ENCODE results near the gene CITED4. TPM values are rescaled to one million over a fixed set of nuclear protein-coding genes. Genes with fewer than 3 reads are reported as not detected.
A peak's percentile ranks its signal among the peaks of the same experiment; 100 is the strongest.
"Not testable (repeated sequence)": the region's sequence is repeated elsewhere in the genome, so short reads cannot be mapped to it uniquely, and the experiment has no call there.

CITED4 gene
- total RNA-seq: under 0.01 TPM

- peak; percentile 95 to 97 for DNase-seq (ENCODE audit: low spot score in 2 of 2)
Measured at GRCh38 chr1:40862008-40862863, at the start of gene CITED4. Gene CITED4 (minus strand): TSS chr1:40862363. CDS start chr1:40862127, 236 bp downstream.

GRCh38 chr1:40911105-40911504, 48.9 kb upstream of the CITED4 start:
- no peak for DNase-seq (ENCODE audit: low spot score in 2 of 2)
- FAIRE-seq: no peak

More at GRCh38 chr1:40862008-40862863, at the start of gene CITED4:
- FAIRE-seq: no peak

GRCh38 chr1:40909281-40909680, 47.1 kb upstream of the CITED4 start:
- DNase-seq (ENCODE audit: low spot score in 2 of 2): no peak
- FAIRE-seq: no peak

- FAIRE-seq (no peak), DNase-seq (ENCODE audit: low spot score in 2 of 2) (no peak)
Measured at GRCh38 chr1:40908350-40908749, 46.2 kb upstream of the CITED4 start.

- no peak for FAIRE-seq
Measured at GRCh38 chr1:40907899-40908298, 45.7 kb upstream of the CITED4 start.

GRCh38 chr1:40906781-40907400, 44.7 kb upstream of the CITED4 start:
- FAIRE-seq: no peak
- no peak for DNase-seq (ENCODE audit: low spot score in 2 of 2)

More at GRCh38 chr1:40907899-40908298, 45.7 kb upstream of the CITED4 start:
- no peak for DNase-seq (ENCODE audit: low spot score in 2 of 2)

- DNase-seq (ENCODE audit: low spot score in 2 of 2) (no peak), FAIRE-seq (no peak)
Measured at GRCh38 chr1:40905061-40905460, 42.9 kb upstream of the CITED4 start.

GRCh38 chr1:40903106-40903505, 40.9 kb upstream of the CITED4 start:
- DNase-seq (ENCODE audit: low spot score in 2 of 2) (no peak), FAIRE-seq (no peak)

GRCh38 chr1:40901886-40902852, 40.0 kb upstream of the CITED4 start:
- DNase-seq (ENCODE audit: low spot score in 2 of 2) (no peak), FAIRE-seq (no peak)

GRCh38 chr1:40899230-40899870, 37.2 kb upstream of the CITED4 start:
- FAIRE-seq: no peak
- DNase-seq (ENCODE audit: low spot score in 2 of 2): no peak

- DNase-seq (ENCODE audit: low spot score in 2 of 2): no peak
- no peak for FAIRE-seq
Measured at GRCh38 chr1:40898431-40898901, 36.3 kb upstream of the CITED4 start.

GRCh38 chr1:40897513-40897912, 35.4 kb upstream of the CITED4 start:
- DNase-seq (ENCODE audit: low spot score in 2 of 2): no peak
- FAIRE-seq: no peak

GRCh38 chr1:40896482-40896881, 34.3 kb upstream of the CITED4 start:
- DNase-seq (ENCODE audit: low spot score in 2 of 2) (no peak), FAIRE-seq (no peak)

- DNase-seq (ENCODE audit: low spot score in 2 of 2) (no peak), FAIRE-seq (no peak)
Measured at GRCh38 chr1:40895601-40896000, 33.4 kb upstream of the CITED4 start.

- DNase-seq (ENCODE audit: low spot score in 2 of 2): not testable (repeated sequence)
Measured at GRCh38 chr1:40894858-40895257, 32.7 kb upstream of the CITED4 start.

GRCh38 chr1:40894455-40894854, 32.3 kb upstream of the CITED4 start:
- DNase-seq (ENCODE audit: low spot score in 2 of 2): no peak

More at GRCh38 chr1:40894858-40895257, 32.7 kb upstream of the CITED4 start:
- FAIRE-seq: not testable (repeated sequence)

GRCh38 chr1:40893946-40894345, 31.8 kb upstream of the CITED4 start:
- FAIRE-seq: no peak
- DNase-seq (ENCODE audit: low spot score in 2 of 2): no peak

More at GRCh38 chr1:40894455-40894854, 32.3 kb upstream of the CITED4 start:
- FAIRE-seq: no peak

GRCh38 chr1:40892354-40892753, 30.2 kb upstream of the CITED4 start:
- FAIRE-seq (no peak), DNase-seq (ENCODE audit: low spot score in 2 of 2) (no peak)

- no peak for DNase-seq (ENCODE audit: low spot score in 2 of 2)
- FAIRE-seq: no peak
Measured at GRCh38 chr1:40890771-40891170, 28.6 kb upstream of the CITED4 start.

GRCh38 chr1:40887652-40888051, 25.5 kb upstream of the CITED4 start:
- no peak for FAIRE-seq
- no peak for DNase-seq (ENCODE audit: low spot score in 2 of 2)

All from frontal cortex (tissue), 4 donors.